Neuron (in vitro differentiated cells): ENCODE measurements around the gene GGCX.
A peak's percentile ranks its signal among the peaks of the same experiment; 100 is the strongest.
"Not testable (repeated sequence)": the region's sequence is repeated elsewhere in the genome, so short reads cannot be mapped to it uniquely, and the experiment has no call there.

Experiments used
- H2AFZ ChIP-seq: one replicate; pipeline ENCODE4 v1.6.1; 2013; ENCODE audit warnings: low read depth, mild to moderate bottlenecking, inconsistent platforms, low read length, moderate library complexity
- H3K27me3 ChIP-seq: one replicate; pipeline ENCODE4 v1.6.1; 2013; ENCODE audit warnings: low read length; ENCODE audit not compliant: insufficient read depth
- H3K36me3 ChIP-seq: one replicate; pipeline ENCODE4 v1.6.1; 2013; ENCODE audit warnings: low read length; ENCODE audit not compliant: insufficient read depth
- H3K4me1 ChIP-seq: one replicate; pipeline ENCODE4 v1.6.1; 2013; ENCODE audit warnings: low read length; ENCODE audit not compliant: insufficient read depth
- H3K4me3 ChIP-seq: 2 replicates; pipeline ENCODE4 v1.5.1; 2013; ENCODE audit warnings: mild to moderate bottlenecking, low read length, moderate library complexity
- H3K9me3 ChIP-seq: one replicate; pipeline ENCODE4 v1.6.1; 2013; ENCODE audit warnings: low read length

GGCX gene

DNA sequence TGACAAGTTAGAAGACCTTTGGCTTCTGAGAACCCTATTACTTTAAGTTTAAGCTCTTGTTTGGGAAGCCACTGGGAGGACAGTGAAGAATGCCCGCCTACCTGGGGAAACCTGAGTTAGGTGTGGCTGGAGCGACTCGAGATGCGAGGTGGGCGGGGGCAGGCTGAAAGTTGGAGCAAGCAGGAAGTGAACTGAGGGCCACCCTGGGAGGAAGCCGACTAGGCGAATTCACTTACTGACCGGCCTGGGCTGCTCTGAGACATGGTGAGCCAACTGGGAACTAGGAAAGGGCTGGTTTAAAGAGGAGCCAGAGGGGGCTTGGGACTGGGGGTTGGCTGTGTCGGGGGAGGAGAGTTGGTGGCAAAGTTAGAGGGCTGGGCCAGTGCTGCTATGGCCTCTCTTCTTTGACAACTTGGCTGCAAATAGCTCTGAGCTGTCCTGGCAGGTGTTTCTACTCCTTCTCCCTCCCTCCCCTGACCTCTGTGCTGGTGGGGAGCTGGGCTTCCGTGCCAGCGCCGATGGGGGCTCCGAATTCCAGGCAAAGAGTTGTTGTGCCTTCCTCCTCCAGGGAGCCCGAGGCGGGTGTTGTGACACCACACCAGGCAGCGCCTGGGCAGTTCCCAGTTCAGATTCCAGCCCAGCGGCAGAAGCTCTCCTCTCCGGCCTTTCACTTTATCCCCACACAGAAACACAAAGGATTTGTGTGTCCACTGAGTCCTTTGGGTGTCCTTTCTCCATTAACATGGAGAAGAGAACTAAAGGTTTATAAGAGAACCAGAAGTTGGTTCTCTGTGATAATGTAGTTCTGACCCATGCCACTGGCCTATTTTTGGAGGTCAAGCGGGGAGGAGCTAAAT lies 16.3 kb upstream of the GGCX start, which contains the start of gene VAMP8:
Gene VAMP8 (plus strand): TSS at position 201 of the 857 bp plus-strand sequence. CDS start 61 bp downstream, at position 262.
- H3K27me3 ChIP-seq: no peaks in the 10 kb centered on the region
- peaks cover 26% of the 10 kb centered on the region for H3K4me1 ChIP-seq
- no peak within 1 kb of the TSS for H3K4me3 ChIP-seq
- no peaks in the 10 kb centered on the region for H3K9me3 ChIP-seq
- peak within 1 kb of the TSS; percentile 12 for H2AFZ ChIP-seq
- H3K36me3 ChIP-seq: no peaks in the 10 kb centered on the region

DNA sequence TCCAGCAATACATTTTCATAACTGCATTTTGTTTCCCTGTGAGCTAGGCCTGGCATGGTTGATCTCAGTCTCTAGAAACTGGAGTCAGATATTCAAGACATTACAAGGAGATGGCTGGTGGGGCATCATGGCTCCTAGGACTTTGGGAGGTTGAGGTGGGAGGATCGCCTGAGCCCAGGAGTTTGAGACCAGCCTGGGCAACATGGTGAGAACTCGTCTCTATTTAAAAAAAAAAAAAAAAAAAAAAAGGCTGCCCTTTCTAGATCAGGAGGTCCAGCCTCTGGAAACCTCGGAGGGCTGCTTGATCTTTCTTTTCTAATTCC lies 15.7 kb upstream of the GGCX start:
- Histone ChIP-seq H3K4me3 (no peak overlapping the region), H3K9me3 (no peaks in the 10 kb centered on the region), H3K27me3 (no peaks in the 10 kb centered on the region), H3K4me1 (peaks cover 26% of the 10 kb centered on the region), H3K36me3 (no peaks in the 10 kb centered on the region), H2AFZ (no peak overlapping the region)

- no peak overlapping the region for H3K4me3 ChIP-seq
- H3K27me3 ChIP-seq: peaks cover 2% of the 10 kb centered on the region
- peaks cover 26% of the 10 kb centered on the region for H3K4me1 ChIP-seq
- H2AFZ ChIP-seq: no peak overlapping the region
- no peaks in the 10 kb centered on the region for H3K36me3 ChIP-seq
- H3K9me3 ChIP-seq: no peaks in the 10 kb centered on the region
Observed at GRCh38 chr2:85575739-85576138, 14.4 kb upstream of the GGCX start.

DNA sequence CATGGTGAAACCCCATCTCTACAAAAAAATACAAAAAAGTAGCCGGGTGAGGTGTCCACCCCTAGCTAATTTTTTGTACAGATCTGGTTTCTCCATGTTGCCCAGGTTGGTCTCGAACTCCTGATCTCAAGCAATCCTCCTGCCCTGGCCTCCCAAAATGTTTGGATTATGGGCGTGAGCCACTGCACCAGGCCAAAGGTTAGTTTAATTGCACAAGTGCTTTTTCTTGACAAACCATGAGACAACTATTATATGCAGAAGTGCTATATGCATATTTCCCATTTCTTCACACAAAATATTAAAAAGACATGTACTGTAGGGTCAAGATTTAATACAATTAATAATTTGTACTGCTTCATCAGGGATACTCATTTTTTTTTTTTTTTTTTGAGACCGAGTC lies 5.0 kb upstream of the GGCX start:
- no peak overlapping the region for H3K4me3 ChIP-seq
- H2AFZ ChIP-seq: no peak overlapping the region
- no peaks in the 10 kb centered on the region for H3K27me3 ChIP-seq
- no peaks in the 10 kb centered on the region for H3K36me3 ChIP-seq
- peaks cover 2% of the 10 kb centered on the region for H3K4me1 ChIP-seq
- H3K9me3 ChIP-seq: no peaks in the 10 kb centered on the region

DNA sequence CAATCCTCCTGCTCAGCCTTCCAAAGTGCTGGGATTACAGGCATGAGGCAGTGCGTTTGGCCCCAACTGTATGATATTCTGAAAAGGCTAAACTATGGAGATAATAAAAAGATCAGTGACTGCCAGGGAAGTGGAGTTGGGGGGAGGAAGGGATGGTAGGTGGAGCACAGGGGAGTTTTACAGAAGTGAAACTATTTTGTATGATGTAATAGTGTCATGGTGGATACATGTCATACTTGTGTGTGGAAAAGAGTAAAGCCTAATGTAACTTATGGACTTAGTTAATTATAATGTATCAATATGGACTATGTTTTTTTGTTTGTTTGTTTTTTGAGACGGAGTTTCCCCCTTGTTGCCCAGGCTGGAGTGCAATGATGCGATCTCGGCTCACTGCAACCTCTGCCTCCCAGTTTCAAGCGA lies 2.9 kb upstream of the GGCX start:
- no peak overlapping the region for H3K4me3 ChIP-seq
- no peaks in the 10 kb centered on the region for H3K36me3 ChIP-seq
- H2AFZ ChIP-seq: no peak overlapping the region
- H3K9me3 ChIP-seq: no peaks in the 10 kb centered on the region
- H3K4me1 ChIP-seq: peaks cover 9% of the 10 kb centered on the region
- H3K27me3 ChIP-seq: no peaks in the 10 kb centered on the region

DNA sequence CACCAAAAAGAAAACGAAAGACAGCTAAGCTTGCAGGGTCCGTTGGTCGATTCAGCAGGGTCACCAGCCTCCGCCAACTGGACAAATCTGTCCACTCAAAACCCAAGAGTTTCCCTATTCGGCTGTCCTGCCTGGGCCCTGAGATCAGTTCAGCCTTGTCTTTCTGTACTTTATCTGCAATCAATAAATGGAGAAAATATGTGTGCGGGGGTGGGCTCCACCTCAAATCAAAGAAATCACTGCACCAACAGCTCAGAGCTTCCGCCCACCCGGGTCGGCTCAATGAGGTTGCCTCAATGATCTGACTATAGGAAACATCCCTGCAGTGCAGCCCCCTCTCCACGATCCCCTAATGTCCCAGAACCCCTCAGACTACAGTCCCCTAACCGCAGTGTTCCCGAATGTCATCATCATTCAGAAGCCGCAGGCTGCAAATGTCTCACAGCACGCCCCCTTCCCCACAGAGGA lies 447 bp downstream of the GGCX start:
- peak overlapping the region; percentile 50 for H2AFZ ChIP-seq
- peak overlapping the region; percentile 84 for H3K4me3 ChIP-seq
- no peaks in the 10 kb centered on the region for H3K27me3 ChIP-seq
- peaks cover 9% of the 10 kb centered on the region for H3K4me1 ChIP-seq
- H3K36me3 ChIP-seq: peaks cover 13% of the 10 kb centered on the region
- no peaks in the 10 kb centered on the region for H3K9me3 ChIP-seq

DNA sequence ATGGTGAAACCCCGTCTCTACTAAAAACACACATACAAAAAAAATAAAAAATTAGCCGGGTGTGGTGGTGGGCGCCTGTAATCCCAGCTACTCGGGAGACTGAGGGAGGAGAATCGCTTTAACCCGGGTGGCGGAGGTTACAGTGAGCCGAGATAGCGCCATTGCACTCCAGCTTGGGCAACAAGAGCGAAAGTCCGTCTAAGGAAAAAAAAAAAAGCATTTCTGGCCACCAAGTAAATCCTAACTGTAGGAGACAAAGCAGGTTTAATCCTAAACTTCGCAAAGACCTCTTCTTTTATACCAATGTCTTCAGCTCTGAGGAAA lies 928 bp downstream of the GGCX start:
- not testable (repeated sequence) for H2AFZ ChIP-seq, H3K4me1 ChIP-seq, H3K9me3 ChIP-seq, H3K27me3 ChIP-seq
- peaks cover 16% of the 10 kb centered on the region for H3K36me3 ChIP-seq
- H3K4me3 ChIP-seq: peak overlapping the region; percentile 84

- H3K36me3 ChIP-seq: peaks cover 31% of the 10 kb centered on the region
- H3K4me1 ChIP-seq: peaks cover 9% of the 10 kb centered on the region
- no peak overlapping the region for H2AFZ ChIP-seq
- H3K4me3 ChIP-seq: no peak overlapping the region
- no peaks in the 10 kb centered on the region for H3K27me3 ChIP-seq
- H3K9me3 ChIP-seq: no peaks in the 10 kb centered on the region
Observed at GRCh38 chr2:85558160-85558559, 3.1 kb downstream of the GGCX start.

DNA sequence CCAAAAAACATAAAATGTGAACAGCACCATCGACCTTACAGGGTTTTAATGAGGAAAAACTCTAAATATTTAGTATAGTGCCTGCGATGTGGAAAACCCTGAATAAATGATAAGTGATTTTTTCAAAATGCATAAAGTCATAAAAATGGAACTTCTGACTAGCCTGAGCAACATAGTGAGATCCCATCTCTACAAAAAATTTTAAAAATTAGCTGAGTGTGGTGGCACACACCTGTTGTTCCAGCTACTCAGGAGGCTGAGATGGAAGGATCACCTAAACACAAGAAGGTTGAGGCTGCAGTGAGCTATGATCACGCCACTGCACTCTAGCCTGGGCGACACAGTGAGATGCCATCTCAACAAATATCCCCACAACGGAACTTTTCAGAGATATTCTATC lies 4.2 kb downstream of the GGCX start:
- Histone ChIP-seq H3K27me3 (no peaks in the 10 kb centered on the region), H3K4me3 (no peak overlapping the region), H3K9me3 (no peaks in the 10 kb centered on the region), H2AFZ (no peak overlapping the region), H3K36me3 (peaks cover 42% of the 10 kb centered on the region), H3K4me1 (peaks cover 9% of the 10 kb centered on the region)

- H3K36me3 ChIP-seq: peaks cover 60% of the 10 kb centered on the region
- no peaks in the 10 kb centered on the region for H3K9me3 ChIP-seq
- H3K4me1 ChIP-seq: no peaks in the 10 kb centered on the region
Observed at GRCh38 chr2:85554980-85555612, 6.2 kb downstream of the GGCX start.

DNA sequence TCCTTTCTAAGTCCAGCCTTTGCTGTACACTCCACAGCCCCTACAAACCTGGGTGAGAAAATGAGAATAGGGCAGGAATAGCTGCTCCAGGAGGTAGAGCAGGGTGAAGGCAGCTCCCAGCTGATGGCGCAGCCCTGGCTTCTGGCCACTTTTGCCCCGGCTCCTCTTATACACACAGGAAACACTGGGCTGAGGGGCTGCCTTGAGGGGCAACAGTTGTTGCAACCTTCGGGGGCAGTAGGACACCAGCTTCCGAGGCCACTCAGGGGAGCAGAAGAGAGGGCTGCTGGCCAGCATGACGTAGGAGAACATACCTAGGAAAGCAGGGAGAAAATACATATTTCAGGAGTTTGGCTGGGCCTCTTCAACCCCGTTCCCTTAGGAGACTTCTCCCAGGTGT lies 8.1 kb downstream of the GGCX start:
- Histone ChIP-seq H3K36me3 (peaks cover 63% of the 10 kb centered on the region), H2AFZ (no peak overlapping the region), H3K9me3 (no peaks in the 10 kb centered on the region), H3K4me1 (no peaks in the 10 kb centered on the region), H3K27me3 (no peaks in the 10 kb centered on the region), H3K4me3 (no peak overlapping the region)

More at GRCh38 chr2:85554980-85555612, 6.2 kb downstream of the GGCX start:
- no peaks in the 10 kb centered on the region for H3K27me3 ChIP-seq
- no peak overlapping the region for H3K4me3 ChIP-seq
- no peak overlapping the region for H2AFZ ChIP-seq

- Histone ChIP-seq H3K27me3 (no peaks in the 10 kb centered on the region), H3K4me3 (no peak overlapping the region), H3K4me1 (no peaks in the 10 kb centered on the region), H2AFZ (no peak overlapping the region), H3K9me3 (no peaks in the 10 kb centered on the region), H3K36me3 (peaks cover 72% of the 10 kb centered on the region)
Observed at GRCh38 chr2:85551698-85552678, 9.3 kb downstream of the GGCX start.

DNA sequence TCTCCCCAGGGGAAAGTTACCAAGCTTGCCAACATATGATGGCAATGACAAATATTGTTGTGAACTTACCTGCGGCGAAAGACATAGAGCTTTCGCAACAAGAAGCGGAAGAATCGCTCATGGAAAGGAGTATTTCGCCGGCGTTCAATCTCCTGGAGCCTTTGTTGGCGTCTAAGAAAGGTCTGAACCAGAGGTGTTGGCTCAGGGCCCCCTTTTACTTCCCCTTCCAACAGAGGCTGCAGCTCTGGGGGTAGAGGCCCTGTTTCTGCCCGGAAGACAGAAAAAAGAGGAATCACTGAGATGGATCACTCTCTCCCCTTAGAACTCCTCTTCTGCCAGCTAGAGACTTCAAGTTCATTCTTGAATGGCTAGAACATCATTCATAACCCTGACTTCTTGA lies 10.8 kb downstream of the GGCX start:
- H3K27me3 ChIP-seq: no peaks in the 10 kb centered on the region
- H3K4me3 ChIP-seq: no peak overlapping the region
- H2AFZ ChIP-seq: no peak overlapping the region
- H3K9me3 ChIP-seq: no peaks in the 10 kb centered on the region
- peaks cover 76% of the 10 kb centered on the region for H3K36me3 ChIP-seq
- no peaks in the 10 kb centered on the region for H3K4me1 ChIP-seq
